Effector memory CD8-positive, alpha-beta T cell (primary cell): ENCODE results near the gene POM121C.
"Not testable (repeated sequence)": the region's sequence is repeated elsewhere in the genome, so short reads cannot be mapped to it uniquely, and the experiment has no call there.

Experiments used
- ATAC-seq: fragments of 150-1000 bp; cut with Tn5 transposase; replicated peaks from 2 replicates; pipeline ENCODE4 v1.10.0; 2021; ENCODE audit warnings: mild to moderate bottlenecking, moderate library complexity
- DNase-seq, 3 experiments: peaks; one replicate each; pipeline ENCODE4 v3.0.0; 2021
- H3K27ac Mint-ChIP-seq, 2 donors: one replicate each; pipeline ENCODE4 v1.8.0; 2022; ENCODE audit warnings: mild to moderate bottlenecking in 2 of 2, mixed read lengths in 2 of 2, moderate library complexity in 2 of 2
- H3K27me3 Mint-ChIP-seq, 2 donors: one replicate each; pipeline ENCODE4 v1.8.0; 2022; ENCODE audit warnings: mixed read lengths in 2 of 2
- H3K36me3 Mint-ChIP-seq: one replicate; pipeline ENCODE4 v1.8.0; 2022; ENCODE audit warnings: mild to moderate bottlenecking, moderate library complexity, mixed read lengths; ENCODE audit not compliant: insufficient read depth
- H3K4me1 Mint-ChIP-seq, 2 donors: one replicate each; pipeline ENCODE4 v1.8.0; 2022; ENCODE audit warnings: low read depth in 2 of 2, mixed read lengths in 2 of 2
- H3K4me3 Mint-ChIP-seq, 2 donors: one replicate each; pipeline ENCODE4 v1.8.0; 2022; ENCODE audit warnings: mild to moderate bottlenecking in 2 of 2, mixed read lengths in 2 of 2, moderate library complexity in 2 of 2
- H3K9me3 Mint-ChIP-seq, 2 donors: one replicate each; pipeline ENCODE4 v1.8.0; 2022; ENCODE audit warnings: mixed read lengths in 2 of 2

POM121C gene

GRCh38 chr7:75397865-75398264 is 88.2 kb downstream of the POM121C start:
- ATAC-seq, H3K36me3 Mint-ChIP-seq, DNase-seq, H3K27me3 Mint-ChIP-seq, H3K4me1 Mint-ChIP-seq, H3K9me3 Mint-ChIP-seq, H3K4me3 Mint-ChIP-seq, H3K27ac Mint-ChIP-seq: not testable (repeated sequence)

- H3K27me3 Mint-ChIP-seq, H3K9me3 Mint-ChIP-seq, H3K4me1 Mint-ChIP-seq, H3K4me3 Mint-ChIP-seq, DNase-seq, ATAC-seq, H3K36me3 Mint-ChIP-seq, H3K27ac Mint-ChIP-seq: not testable (repeated sequence)
These were observed 90.8 kb downstream of the POM121C start, which contains the start of gene TRIM73 for GRCh38 chr7:75395329-75395728. Gene TRIM73, plus strand, starts transcription at chr7:75395629. Its CDS starts 3,305 bp downstream, at chr7:75398934.

- H3K4me1 Mint-ChIP-seq, H3K36me3 Mint-ChIP-seq, ATAC-seq, H3K27me3 Mint-ChIP-seq, DNase-seq, H3K27ac Mint-ChIP-seq, H3K4me3 Mint-ChIP-seq, H3K9me3 Mint-ChIP-seq: not testable (repeated sequence)
These were observed 92.9 kb downstream of the POM121C start for GRCh38 chr7:75393194-75393593.

- H3K27ac Mint-ChIP-seq, H3K27me3 Mint-ChIP-seq, H3K36me3 Mint-ChIP-seq, H3K9me3 Mint-ChIP-seq, ATAC-seq, H3K4me3 Mint-ChIP-seq, H3K4me1 Mint-ChIP-seq, DNase-seq: not testable (repeated sequence)
These were observed 111.4 kb downstream of the POM121C start for GRCh38 chr7:75374519-75375317.

DNA sequence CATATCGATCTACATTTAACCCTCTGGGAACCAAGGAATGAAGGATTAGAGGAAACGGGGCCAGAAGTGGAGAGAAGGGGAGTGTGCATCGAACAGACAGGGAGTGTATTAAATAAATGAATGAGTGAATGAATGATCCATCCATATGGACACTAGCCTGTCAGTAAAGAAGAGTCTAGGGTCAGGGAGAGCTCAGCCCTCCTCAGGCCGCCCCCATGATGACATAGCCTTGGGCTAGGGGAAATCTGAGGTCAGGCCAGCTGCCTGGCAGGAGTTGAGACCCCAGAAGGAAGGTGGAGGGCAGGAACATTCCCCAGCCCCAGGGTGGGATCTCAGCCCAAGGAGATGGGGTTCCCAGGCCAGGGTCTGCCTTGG is 112.0 kb downstream of the POM121C start:
- H3K27ac Mint-ChIP-seq, H3K4me3 Mint-ChIP-seq, DNase-seq, ATAC-seq, H3K36me3 Mint-ChIP-seq, H3K9me3 Mint-ChIP-seq, H3K27me3 Mint-ChIP-seq, H3K4me1 Mint-ChIP-seq: not testable (repeated sequence)

DNA sequence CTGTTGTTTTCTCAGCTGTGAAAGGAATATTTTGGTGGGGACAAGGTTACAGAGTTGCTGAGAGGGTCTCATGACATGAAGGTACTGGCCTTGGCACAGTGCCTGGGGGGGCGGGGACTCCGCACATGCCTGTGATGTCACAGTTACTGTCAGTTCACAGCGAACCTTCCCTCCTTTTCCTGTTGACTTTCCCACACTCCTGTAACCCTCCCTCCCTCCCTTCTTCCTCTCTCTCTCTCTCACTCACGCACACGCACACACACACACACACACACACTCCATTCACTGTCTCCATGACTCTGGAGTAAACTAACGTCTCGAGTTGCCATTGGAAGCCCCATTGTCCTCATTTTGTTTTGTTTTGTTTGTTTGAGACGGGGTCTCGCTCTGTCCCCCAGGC is 118.8 kb downstream of the POM121C start:
- ATAC-seq, H3K27ac Mint-ChIP-seq, H3K27me3 Mint-ChIP-seq, H3K36me3 Mint-ChIP-seq, DNase-seq, H3K4me3 Mint-ChIP-seq, H3K4me1 Mint-ChIP-seq, H3K9me3 Mint-ChIP-seq: not testable (repeated sequence)
